Trophoblast cell (in vitro differentiated cells and primary cell): ENCODE measurements around the gene DNAJC5G.

Experiments used
- DNase-seq, 2 donors: peaks; one replicate each; pipeline ENCODE4 v3.0.0-alpha.2; 2016
- H2AFZ ChIP-seq: 2 replicates; pipeline ENCODE4 v1.6.1; 2013; ENCODE audit warnings: low read length, moderate library complexity, mild to moderate bottlenecking; ENCODE audit not compliant: insufficient read depth, poor library complexity
- H2AK5ac ChIP-seq: 2 replicates; pipeline ENCODE4 v1.6.1; 2013; ENCODE audit warnings: mild to moderate bottlenecking, low read length
- H2BK120ac ChIP-seq: 2 replicates; pipeline ENCODE4 v1.6.1; 2013; ENCODE audit warnings: low read length, mild to moderate bottlenecking, moderate library complexity; ENCODE audit not compliant: insufficient read depth, poor library complexity
- H2BK12ac ChIP-seq: 2 replicates; pipeline ENCODE4 v1.6.1; 2013; ENCODE audit warnings: mild to moderate bottlenecking, low read length, moderate library complexity
- H2BK5ac ChIP-seq: 2 replicates; pipeline ENCODE4 v1.6.1; 2013; ENCODE audit warnings: low read length, low read depth, moderate library complexity, mild to moderate bottlenecking; ENCODE audit not compliant: poor library complexity
- H3K14ac ChIP-seq: 2 replicates; pipeline ENCODE4 v1.6.1; 2013; ENCODE audit warnings: mild to moderate bottlenecking, low read length
- H3K18ac ChIP-seq: 2 replicates; pipeline ENCODE4 v1.6.1; 2013; ENCODE audit warnings: mild to moderate bottlenecking, low read length
- H3K23ac ChIP-seq: 2 replicates; pipeline ENCODE4 v1.6.1; 2013; ENCODE audit warnings: low read length
- H3K27ac ChIP-seq: 2 replicates; pipeline ENCODE4 v1.5.1; 2013; ENCODE audit warnings: low read depth, mild to moderate bottlenecking, inconsistent platforms, low read length, moderate library complexity
- H3K27me3 ChIP-seq: 2 replicates; pipeline ENCODE4 v1.6.1; 2013; ENCODE audit warnings: inconsistent platforms, mild to moderate bottlenecking, low read length, moderate library complexity; ENCODE audit not compliant: insufficient read depth
- H3K36me3 ChIP-seq, 2 experiments: 1 replicate in 1 of 2; 2 replicates in 1 of 2; pipeline ENCODE4 v1.6.1; 2013; ENCODE audit warnings: low read length in 2 of 2, mild to moderate bottlenecking in 2 of 2, moderate library complexity in 1 of 2; ENCODE audit not compliant: insufficient read depth in 2 of 2, control insufficient read depth in 1 of 2
- H3K4ac ChIP-seq: 2 replicates; pipeline ENCODE4 v1.6.1; 2013; ENCODE audit warnings: low read depth, mild to moderate bottlenecking, low read length, moderate library complexity
- H3K4me1 ChIP-seq, 2 experiments: 1 replicate in 1 of 2; 2 replicates in 1 of 2; pipeline ENCODE4 v1.6.1; 2013; ENCODE audit warnings: low read length in 2 of 2, mild to moderate bottlenecking in 2 of 2, moderate library complexity in 1 of 2; ENCODE audit not compliant: insufficient read depth in 2 of 2, control insufficient read depth in 1 of 2
- H3K4me2 ChIP-seq: 2 replicates; pipeline ENCODE4 v1.6.1; 2013; ENCODE audit warnings: inconsistent platforms, mild to moderate bottlenecking, low read length, moderate library complexity
- H3K4me3 ChIP-seq: 2 replicates; pipeline ENCODE4 v1.5.1; 2013; ENCODE audit warnings: mild to moderate bottlenecking, low read depth, low read length, inconsistent platforms
- H3K79me1 ChIP-seq: one replicate; pipeline ENCODE4 v1.6.1; 2013; ENCODE audit warnings: low read length
- H3K79me2 ChIP-seq: 2 replicates; pipeline ENCODE4 v1.6.1; 2013; ENCODE audit warnings: low read length, mild to moderate bottlenecking; ENCODE audit not compliant: control insufficient read depth, insufficient read depth, poor library complexity
- H3K9ac ChIP-seq: 2 replicates; pipeline ENCODE4 v1.6.1; 2013; ENCODE audit warnings: mild to moderate bottlenecking, low read length
- H3K9me3 ChIP-seq: 2 replicates; pipeline ENCODE4 v1.6.1; 2013; ENCODE audit warnings: low read depth, mild to moderate bottlenecking, control low read depth, inconsistent platforms, low read length; ENCODE audit not compliant: insufficient read depth
- H4K12ac ChIP-seq: 2 replicates; pipeline ENCODE4 v1.6.1; 2013; ENCODE audit warnings: low read depth, mild to moderate bottlenecking, low read length, moderate library complexity
- H4K8ac ChIP-seq: 2 replicates; pipeline ENCODE4 v1.6.1; 2013; ENCODE audit warnings: low read depth, mild to moderate bottlenecking, low read length, moderate library complexity
- H4K91ac ChIP-seq: one replicate; pipeline ENCODE4 v1.6.1; 2013; ENCODE audit warnings: low read depth, mild to moderate bottlenecking, low read length, moderate library complexity
- WGBS: extraction: QIAGEN DNeasy Blood & Tissue Kit; methylation state at CpG from one replicate; pipeline ENCODE4 v1.1.7; 2013; ENCODE audit warnings: missing lambda C conversion rate; ENCODE audit not compliant: insufficient read length, insufficient coverage; ENCODE audit errors: extremely low coverage; 5-methylcytosine and 5-hydroxymethylcytosine counted together

The DNAJC5G gene

DNA sequence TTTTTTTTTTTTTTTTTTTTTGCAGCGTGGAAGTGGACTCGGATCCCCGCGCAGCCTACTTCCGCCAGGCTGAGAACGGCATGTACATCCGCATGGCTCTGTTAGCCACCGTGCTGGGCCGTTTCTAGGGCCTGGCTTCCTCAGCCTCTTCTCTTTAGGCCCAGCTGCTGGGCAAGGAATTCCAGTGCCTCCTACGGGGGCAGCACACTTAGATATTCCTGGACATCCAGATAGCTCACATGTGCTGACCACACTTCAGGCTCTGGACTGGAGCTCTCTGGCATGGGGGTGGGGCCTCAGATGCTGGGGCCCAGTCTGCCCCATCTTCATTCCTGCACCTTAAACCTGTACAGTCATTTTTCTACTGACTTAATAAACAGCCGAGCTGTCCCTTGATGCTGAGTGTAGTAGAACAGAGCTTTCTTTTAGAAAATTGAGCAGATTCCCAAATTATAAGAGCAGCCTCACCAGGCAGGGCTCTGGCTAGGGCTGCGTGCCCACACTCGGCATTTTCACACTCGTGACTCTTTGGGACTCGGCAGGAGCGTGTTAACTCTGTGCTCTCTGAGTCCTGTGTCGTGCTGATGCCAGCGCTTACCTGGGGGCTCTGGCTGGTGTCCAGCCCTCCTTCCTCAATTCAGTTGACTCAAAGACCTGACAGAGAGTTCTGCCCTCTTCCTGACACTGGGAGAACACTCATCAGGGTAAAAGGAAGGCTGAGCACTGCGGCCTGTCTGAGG is 31.7 kb upstream of the DNAJC5G start:
- no peaks in the 10 kb centered on the region for H3K27me3 ChIP-seq
- no peak overlapping the region for H3K18ac ChIP-seq
- no peak for DNase-seq
- no peak overlapping the region for H3K27ac ChIP-seq
- H2AK5ac ChIP-seq: no peak overlapping the region
- H3K36me3 ChIP-seq: peaks cover 57 to 63% of the 10 kb centered on the region in 2 experiments
- H4K8ac ChIP-seq: no peak overlapping the region
- no peak overlapping the region for H4K12ac ChIP-seq
- WGBS: no CpG with 5 or more reads among the region's 19 CpGs
- H4K91ac ChIP-seq: no peak overlapping the region
- H3K79me1 ChIP-seq: no peaks in the 10 kb centered on the region
- H3K4me1 ChIP-seq: no peaks in the 10 kb centered on the region
- no peak overlapping the region for H2BK120ac ChIP-seq
- H3K23ac ChIP-seq: no peak overlapping the region
- no peak overlapping the region for H3K4me2 ChIP-seq
- H3K79me2 ChIP-seq: no peaks in the 10 kb centered on the region
- H2BK12ac ChIP-seq: no peak overlapping the region
- H3K4me3 ChIP-seq: no peak overlapping the region
- no peak overlapping the region for H2AFZ ChIP-seq
- no peak overlapping the region for H3K14ac ChIP-seq
- peaks cover 5% of the 10 kb centered on the region for H3K9me3 ChIP-seq
- H3K9ac ChIP-seq: no peak overlapping the region
- no peak overlapping the region for H3K4ac ChIP-seq
- no peak overlapping the region for H2BK5ac ChIP-seq

- Histone ChIP-seq H3K4me1 (no peaks in the 10 kb centered on the region), H3K18ac (no peak overlapping the region), H2BK120ac (no peak overlapping the region), H3K27me3 (no peaks in the 10 kb centered on the region), H3K27ac (no peak overlapping the region), H4K12ac (no peak overlapping the region), H3K9me3 (peaks cover 2% of the 10 kb centered on the region), H3K23ac (no peak overlapping the region), H4K8ac (no peak overlapping the region), H3K9ac (no peak overlapping the region), H3K4me2 (no peak overlapping the region), H2BK5ac (no peak overlapping the region), H3K14ac (no peak overlapping the region), H3K79me2 (no peaks in the 10 kb centered on the region), H3K79me1 (no peaks in the 10 kb centered on the region), H3K4ac (no peak overlapping the region), H2AK5ac (no peak overlapping the region), H4K91ac (no peak overlapping the region), H3K36me3 (peaks cover 43 to 50% of the 10 kb centered on the region in 2 experiments), H3K4me3 (no peak overlapping the region), H2AFZ (no peak overlapping the region), H2BK12ac (no peak overlapping the region)
- WGBS: no CpG with 5 or more reads among the region's 10 CpGs
- no peak for DNase-seq
Observed at GRCh38 chr2:27245116-27245515, 30.1 kb upstream of the DNAJC5G start.

GRCh38 chr2:27245626-27246025 is 29.6 kb upstream of the DNAJC5G start:
- Histone ChIP-seq H3K27me3 (no peaks in the 10 kb centered on the region), H3K27ac (no peak overlapping the region), H2BK12ac (no peak overlapping the region), H3K4me3 (no peak overlapping the region), H3K14ac (no peak overlapping the region), H3K4ac (no peak overlapping the region), H4K12ac (no peak overlapping the region), H4K8ac (no peak overlapping the region), H2BK120ac (no peak overlapping the region), H3K9me3 (peaks cover 2% of the 10 kb centered on the region), H3K4me1 (no peaks in the 10 kb centered on the region), H3K23ac (no peak overlapping the region), H3K36me3 (peaks cover 38 to 45% of the 10 kb centered on the region in 2 experiments), H3K18ac (no peak overlapping the region), H3K79me2 (no peaks in the 10 kb centered on the region), H2BK5ac (no peak overlapping the region), H2AFZ (no peak overlapping the region), H2AK5ac (no peak overlapping the region), H4K91ac (no peak overlapping the region), H3K79me1 (no peaks in the 10 kb centered on the region), H3K4me2 (no peak overlapping the region), H3K9ac (no peak overlapping the region)
- no CpG with 5 or more reads among the region's 4 CpGs for WGBS
- DNase-seq: no peak

- H2BK12ac ChIP-seq: no peak overlapping the region
- H3K79me1 ChIP-seq: no peaks in the 10 kb centered on the region
- H3K9ac ChIP-seq: no peak overlapping the region
- H3K36me3 ChIP-seq: peaks cover 15 to 22% of the 10 kb centered on the region in 2 experiments
- H3K4me2 ChIP-seq: no peak overlapping the region
- H4K8ac ChIP-seq: no peak overlapping the region
- H3K4me3 ChIP-seq: no peak overlapping the region
- no peak overlapping the region for H3K14ac ChIP-seq
- no peak for DNase-seq
- H2BK120ac ChIP-seq: no peak overlapping the region
- no CpG with 5 or more reads among the region's 4 CpGs for WGBS
- no peak overlapping the region for H3K18ac ChIP-seq
- no peak overlapping the region for H2BK5ac ChIP-seq
- H3K4me1 ChIP-seq: no peaks in the 10 kb centered on the region
- no peaks in the 10 kb centered on the region for H3K79me2 ChIP-seq
- no peak overlapping the region for H3K27ac ChIP-seq
- H4K12ac ChIP-seq: no peak overlapping the region
- H3K4ac ChIP-seq: no peak overlapping the region
- no peaks in the 10 kb centered on the region for H3K27me3 ChIP-seq
- no peaks in the 10 kb centered on the region for H3K9me3 ChIP-seq
- no peak overlapping the region for H4K91ac ChIP-seq
- H3K23ac ChIP-seq: no peak overlapping the region
- no peak overlapping the region for H2AK5ac ChIP-seq
- H2AFZ ChIP-seq: no peak overlapping the region
Observed at GRCh38 chr2:27247893-27248292, 27.3 kb upstream of the DNAJC5G start.
